ENCODE measurements around the gene STAMBP. TPM values are rescaled to one million over a fixed set of nuclear protein-coding genes. Genes with fewer than 3 reads are reported as not detected.

The STAMBP gene
- 31.4 and 49.6 TPM in 2 replicates for total RNA-seq

GRCh38 chr2:73828818-73829570 is at the start of gene STAMBP:
Gene STAMBP (plus strand): TSS chr2:73828961. CDS start chr2:73830857, 1,896 bp downstream.

GRCh38 chr2:73779467-73780236 is 49.1 kb upstream of the STAMBP start, which contains the start of gene DUSP11:
Gene DUSP11 (minus strand): TSS chr2:73780103. CDS start chr2:73779974, 129 bp downstream.

GRCh38 chr2:73783883-73784282 is 44.9 kb upstream of the STAMBP start, which contains the start of gene C2orf78:
Gene C2orf78 (plus strand): TSS chr2:73784183. CDS start chr2:73784310, 127 bp downstream.

GRCh38 chr2:73892631-73893329 is 64.0 kb downstream of the STAMBP start, which contains the start of gene ACTG2:
Gene ACTG2 (plus strand): TSS chr2:73893008. CDS start chr2:73901312, 8,304 bp downstream.

Other genes with a start within 250 kb of the STAMBP start
- not detected in 2 replicates for gene NAT8, start 186.5 kb upstream of the STAMBP start, total RNA-seq
- gene TPRKB, start 91.6 kb upstream of the STAMBP start, total RNA-seq = 35.1 and 36.7 TPM in 2 replicates
- gene DUSP11, start 48.9 kb upstream of the STAMBP start, total RNA-seq = 44.3 and 45.9 TPM in 2 replicates
- gene C2orf78, start 44.8 kb upstream of the STAMBP start, total RNA-seq = not detected in 2 replicates
- 2.3 and 4.5 TPM in 2 replicates for gene ACTG2, start 64.0 kb downstream of the STAMBP start, total RNA-seq
- gene DGUOK, start 97.9 kb downstream of the STAMBP start, total RNA-seq = 78.9 and 84.6 TPM in 2 replicates
- gene TET3, start 155.9 kb downstream of the STAMBP start, total RNA-seq = 8.2 and 10.8 TPM in 2 replicates